Activated CD4-positive, alpha-beta T cell treated with anti-CD3 and anti-CD28 coated beads, Interleukin-2, amount 10 ng/mL, durations not matched to agents 7 days and 5 days (primary cell): ENCODE results near the gene DENND4A. TPM values are rescaled to one million over a fixed set of nuclear protein-coding genes. Genes with fewer than 3 reads are reported as not detected.
A peak's percentile ranks its signal among the peaks of the same experiment; 100 is the strongest.

Experiments used
- CTCF ChIA-PET: fragments of 350-600 bp; sonication (Branson Sonifier 250); formaldehyde crosslinking; loops from one replicate; lab custom pipeline; 2021; ENCODE audit warnings: antibody characterized with exemption; lab: Charles Lee
- POLR2A ChIA-PET: fragments of 350-600 bp; sonication (Branson Sonifier 250); formaldehyde crosslinking; loops from one replicate; lab custom pipeline; 2021; ENCODE audit warnings: antibody characterized with exemption; lab: Charles Lee
- DNase-seq: peaks from one replicate; pipeline ENCODE4 v3.0.0-alpha.2; 2020
- H3K27ac Mint-ChIP-seq: one replicate; pipeline ENCODE4 v1.8.0; 2021; ENCODE audit warnings: mild to moderate bottlenecking, moderate library complexity, mixed read lengths
- H3K27me3 Mint-ChIP-seq: one replicate; pipeline ENCODE4 v1.8.0; 2021; ENCODE audit warnings: mixed read lengths
- H3K36me3 Mint-ChIP-seq: one replicate; pipeline ENCODE4 v1.8.0; 2021; ENCODE audit warnings: low read depth, mixed read lengths
- H3K4me1 Mint-ChIP-seq: one replicate; pipeline ENCODE4 v1.8.0; 2021; ENCODE audit warnings: mixed read lengths
- H3K4me3 Mint-ChIP-seq: one replicate; pipeline ENCODE4 v1.8.0; 2021; ENCODE audit warnings: mild to moderate bottlenecking, moderate library complexity, mixed read lengths
- H3K9me3 Mint-ChIP-seq: one replicate; pipeline ENCODE4 v1.8.0; 2021; ENCODE audit warnings: mixed read lengths
- total RNA-seq, 2 experiments: library from RNA; stranded (reverse); gene quantifications; one replicate each; pipeline ENCODE4 v1.2.3, GENCODE V29; 2021

DENND4A gene
- total RNA-seq, 2 experiments from 2014 or later: 30.9 to 40.2 TPM

- DNase-seq: peak; percentile 70
- peaks cover 57% of the 10 kb centered on the region for H3K4me1 Mint-ChIP-seq
- H3K27me3 Mint-ChIP-seq: no peaks in the 10 kb centered on the region
- H3K36me3 Mint-ChIP-seq: peaks cover 8% of the 10 kb centered on the region
- ChIA-PET POLR2A (interaction anchor here (0.5 to 1.3 kb wide), 3 partner anchors 13 to 37 kb away, joined by 3 to 5 read pairs (median 3); partner anchors contain the start of gene RAB11A), CTCF (interaction anchor here (0.6 to 1.7 kb wide), 16 partner anchors 9 to 222 kb away, joined by 3 to 9 read pairs (median 4); partner anchors contain the start of genes INTS14 and RAB11A)
- H3K9me3 Mint-ChIP-seq: no peaks in the 10 kb centered on the region
- H3K4me3 Mint-ChIP-seq: peak overlapping the region; percentile 54
- H3K27ac Mint-ChIP-seq: peak overlapping the region; percentile 96
Measured at GRCh38 chr15:65832549-65833364, 40.7 kb upstream of the DENND4A start.

- no peaks in the 10 kb centered on the region for H3K27me3 Mint-ChIP-seq
- H3K27ac Mint-ChIP-seq: peak overlapping the region; percentile 96
- H3K4me3 Mint-ChIP-seq: peak overlapping the region; percentile 46
- H3K36me3 Mint-ChIP-seq: peaks cover 11% of the 10 kb centered on the region
- ChIA-PET POLR2A (no interaction called here), CTCF (interaction anchor here (0.6 to 1.5 kb wide), 6 partner anchors 10 to 102 kb away, joined by 3 to 7 read pairs (median 4); no protein-coding TSS in a partner anchor)
- peaks cover 62% of the 10 kb centered on the region for H3K4me1 Mint-ChIP-seq
- no peaks in the 10 kb centered on the region for H3K9me3 Mint-ChIP-seq
- peak; percentile 47 for DNase-seq
Measured at GRCh38 chr15:65829130-65829764, 37.2 kb upstream of the DENND4A start.

GRCh38 chr15:65828585-65828984 is 36.5 kb upstream of the DENND4A start:
- Mint-ChIP-seq H3K9me3 (no peaks in the 10 kb centered on the region), H3K27me3 (no peaks in the 10 kb centered on the region), H3K27ac (peak overlapping the region; percentile 96), H3K4me3 (peak overlapping the region; percentile 46), H3K4me1 (peaks cover 60% of the 10 kb centered on the region), H3K36me3 (peaks cover 11% of the 10 kb centered on the region)
- ChIA-PET CTCF (interaction anchor here (0.7 to 1.5 kb wide), 4 partner anchors 11 to 101 kb away, joined by 3 to 7 read pairs (median 4); no protein-coding TSS in a partner anchor), POLR2A (no interaction called here)
- peak; percentile 64 for DNase-seq

- DNase-seq: no peak
- Mint-ChIP-seq H3K4me3 (no peak overlapping the region), H3K27me3 (no peaks in the 10 kb centered on the region), H3K36me3 (peaks cover 9% of the 10 kb centered on the region), H3K4me1 (peaks cover 56% of the 10 kb centered on the region), H3K27ac (peak overlapping the region; percentile 96), H3K9me3 (no peaks in the 10 kb centered on the region)
- ChIA-PET POLR2A (no interaction called here), CTCF (interaction anchor here (1.5 kb wide), 1 partner anchor 18 kb away, joined by 3 read pairs; no protein-coding TSS in a partner anchor)
Measured at GRCh38 chr15:65827065-65827464, 35.0 kb upstream of the DENND4A start.

GRCh38 chr15:65824941-65825544 is 33.0 kb upstream of the DENND4A start:
- no peak for DNase-seq
- Mint-ChIP-seq H3K36me3 (peaks cover 9% of the 10 kb centered on the region), H3K27me3 (no peaks in the 10 kb centered on the region), H3K4me3 (no peak overlapping the region), H3K27ac (no peak overlapping the region), H3K9me3 (no peaks in the 10 kb centered on the region), H3K4me1 (peaks cover 57% of the 10 kb centered on the region)
- ChIA-PET CTCF (interaction anchor here (0.6 to 1.2 kb wide), 2 partner anchors 10 to 12 kb away, joined by 4 to 5 read pairs; no protein-coding TSS in a partner anchor), POLR2A (no interaction called here)

- POLR2A ChIA-PET: no interaction called here
- peaks cover 61% of the 10 kb centered on the region for H3K4me1 Mint-ChIP-seq
- no peak overlapping the region for H3K27ac Mint-ChIP-seq
- CTCF ChIA-PET: interaction anchor here (0.8 to 1.8 kb wide), 5 partner anchors 9 to 128 kb away, joined by 3 to 6 read pairs (median 4); no protein-coding TSS in a partner anchor
- peaks cover 9% of the 10 kb centered on the region for H3K36me3 Mint-ChIP-seq
- no peaks in the 10 kb centered on the region for H3K27me3 Mint-ChIP-seq
- H3K4me3 Mint-ChIP-seq: no peak overlapping the region
- no peak for DNase-seq
- H3K9me3 Mint-ChIP-seq: no peaks in the 10 kb centered on the region
Measured at GRCh38 chr15:65824031-65824743, 32.1 kb upstream of the DENND4A start.

GRCh38 chr15:65822316-65822715 is 30.2 kb upstream of the DENND4A start:
- DNase-seq: no peak
- POLR2A ChIA-PET: no interaction called here
- H3K27ac Mint-ChIP-seq: no peak overlapping the region

GRCh38 chr15:65821070-65821469 is 29.0 kb upstream of the DENND4A start:
- POLR2A ChIA-PET: no interaction called here
- CTCF ChIA-PET: interaction anchor here (0.7 to 1.4 kb wide), 3 partner anchors 14 to 47 kb away, joined by 3 to 4 read pairs (median 4); no protein-coding TSS in a partner anchor

More at GRCh38 chr15:65822316-65822715, 30.2 kb upstream of the DENND4A start:
- Mint-ChIP-seq H3K36me3 (peaks cover 6% of the 10 kb centered on the region), H3K27me3 (no peaks in the 10 kb centered on the region), H3K4me1 (peaks cover 58% of the 10 kb centered on the region), H3K9me3 (peaks cover 4% of the 10 kb centered on the region), H3K4me3 (no peak overlapping the region)
- CTCF ChIA-PET: interaction anchor here (0.6 kb wide), 1 partner anchor 17 kb away, joined by 3 read pairs; no protein-coding TSS in a partner anchor

GRCh38 chr15:65819563-65819960 is 27.5 kb upstream of the DENND4A start:
- Mint-ChIP-seq H3K9me3 (peaks cover 4% of the 10 kb centered on the region), H3K27ac (peak overlapping the region; percentile 86), H3K4me1 (peaks cover 63% of the 10 kb centered on the region), H3K4me3 (no peak overlapping the region), H3K27me3 (no peaks in the 10 kb centered on the region), H3K36me3 (peaks cover 7% of the 10 kb centered on the region)
- CTCF ChIA-PET: interaction anchor here (2.3 to 3.3 kb wide), 3 partner anchors 13 to 26 kb away, joined by 9 to 20 read pairs (median 9); partner anchors contain the start of gene DENND4A
- no peak for DNase-seq
- POLR2A ChIA-PET: interaction anchor here (0.6 to 1.2 kb wide), 3 partner anchors 13 to 41 kb away, joined by 3 to 4 read pairs (median 3); no protein-coding TSS in a partner anchor

More at GRCh38 chr15:65821070-65821469, 29.0 kb upstream of the DENND4A start:
- DNase-seq: no peak
- Mint-ChIP-seq H3K4me3 (no peak overlapping the region), H3K27ac (peak overlapping the region; percentile 71), H3K36me3 (peaks cover 7% of the 10 kb centered on the region), H3K27me3 (no peaks in the 10 kb centered on the region), H3K4me1 (peaks cover 62% of the 10 kb centered on the region), H3K9me3 (peaks cover 4% of the 10 kb centered on the region)

- Mint-ChIP-seq H3K36me3 (peaks cover 8% of the 10 kb centered on the region), H3K27me3 (no peaks in the 10 kb centered on the region), H3K4me3 (peak overlapping the region; percentile 57)
Measured at GRCh38 chr15:65818927-65819562, 27.0 kb upstream of the DENND4A start.

GRCh38 chr15:65816441-65816840 is 24.3 kb upstream of the DENND4A start:
- no peaks in the 10 kb centered on the region for H3K27me3 Mint-ChIP-seq
- ChIA-PET POLR2A (interaction anchor here (0.6 to 1.0 kb wide), 3 partner anchors 24 to 167 kb away, joined by 3 to 5 read pairs (median 3); partner anchors contain the start of gene DENND4A), CTCF (interaction anchor here (0.6 to 3.3 kb wide), 5 partner anchors 8 to 1309 kb away, joined by 3 to 20 read pairs (median 4); partner anchors contain the start of gene DENND4A)
- H3K4me3 Mint-ChIP-seq: no peak overlapping the region
- H3K4me1 Mint-ChIP-seq: peaks cover 50% of the 10 kb centered on the region
- H3K9me3 Mint-ChIP-seq: peaks cover 11% of the 10 kb centered on the region
- no peak for DNase-seq
- H3K27ac Mint-ChIP-seq: no peak overlapping the region
- peaks cover 13% of the 10 kb centered on the region for H3K36me3 Mint-ChIP-seq

More at GRCh38 chr15:65818927-65819562, 27.0 kb upstream of the DENND4A start:
- DNase-seq: peak; percentile 51
- peaks cover 5% of the 10 kb centered on the region for H3K9me3 Mint-ChIP-seq
- peaks cover 60% of the 10 kb centered on the region for H3K4me1 Mint-ChIP-seq
- peak overlapping the region; percentile 86 for H3K27ac Mint-ChIP-seq
- ChIA-PET CTCF (interaction anchor here (2.3 to 3.3 kb wide), 4 partner anchors 11 to 25 kb away, joined by 9 to 20 read pairs (median 12); partner anchors contain the start of gene DENND4A), POLR2A (interaction anchor here (0.6 to 1.2 kb wide), 4 partner anchors 28 to 101 kb away, joined by 3 to 4 read pairs (median 3); no protein-coding TSS in a partner anchor)
